Measurements from ENCODE around the gene CTTNBP2NL. TPM values are rescaled to one million over a fixed set of nuclear protein-coding genes. Genes with fewer than 3 reads are reported as not detected.

The CTTNBP2NL gene
- total RNA-seq, 1 experiment from 2014 or later = 32.2 TPM

GRCh38 chr1:112357467-112357866 is 38.5 kb upstream of the CTTNBP2NL start:
- H3K9me3 ChIP-seq (ENCODE audit: insufficient read depth, low read depth) = no peaks in the 10 kb centered on the region
- TF ChIP-seq EZH2 (IDR thresholded peaks at IDR 0.05; ENCODE audit: low read depth) = no peak
- no peak overlapping the region for H3K4me3 ChIP-seq
- H3K36me3 ChIP-seq (ENCODE audit: low read depth) = no peaks in the 10 kb centered on the region
- peaks cover 84% of the 10 kb centered on the region for H3K27me3 ChIP-seq (ENCODE audit: insufficient read depth, low read depth)
- H3K27ac ChIP-seq = no peak overlapping the region
- ChIA-PET CTCF (no interaction called here), POLR2A (ENCODE audit: unreplicated experiment) (no interaction called here)
- no peak for DNase-seq
- H2AFZ ChIP-seq = no peak overlapping the region
- intact Hi-C loops (cut with micrococcal nuclease; ENCODE audit: unreplicated experiment) = no loop called here
- no peaks in the 10 kb centered on the region for H3K9me2 ChIP-seq (ENCODE audit: insufficient read depth)
- H3K4me1 ChIP-seq (replicated peaks; ENCODE audit: insufficient read depth) = no peaks in the 10 kb centered on the region
- H3K79me2 ChIP-seq (ENCODE audit: low read depth) = no peaks in the 10 kb centered on the region
- no peaks in the 10 kb centered on the region for H3F3A ChIP-seq (ENCODE audit: insufficient read depth, low read depth)
- no peak overlapping the region for H3K4me2 ChIP-seq
- no peaks in the 10 kb centered on the region for H4K20me1 ChIP-seq (ENCODE audit: insufficient read depth)
- no TSS peak for BruUV-seq (replicated peaks)

GRCh38 chr1:112358061-112358770 is 37.8 kb upstream of the CTTNBP2NL start:
- peaks cover 85% of the 10 kb centered on the region for H3K27me3 ChIP-seq (ENCODE audit: insufficient read depth, low read depth)
- H3K4me3 ChIP-seq = no peak overlapping the region
- ChIA-PET CTCF (no interaction called here), POLR2A (ENCODE audit: unreplicated experiment) (interaction anchor here (0.6 kb wide), 1 partner anchor 1445 kb away, joined by 4 read pairs; no protein-coding TSS in a partner anchor)
- BruUV-seq (replicated peaks) = no TSS peak
- no peak for DNase-seq
- no peak overlapping the region for H3K27ac ChIP-seq
- intact Hi-C loops (cut with micrococcal nuclease; ENCODE audit: unreplicated experiment) = no loop called here
- H3K4me1 ChIP-seq (replicated peaks; ENCODE audit: insufficient read depth) = no peaks in the 10 kb centered on the region
- H3K79me2 ChIP-seq (ENCODE audit: low read depth) = no peaks in the 10 kb centered on the region
- TF ChIP-seq EZH2 (IDR thresholded peaks at IDR 0.05; ENCODE audit: low read depth) (no peak), CTCF (conservative IDR thresholded peaks at IDR 0.05) (no peak)
- H4K20me1 ChIP-seq (ENCODE audit: insufficient read depth) = no peaks in the 10 kb centered on the region
- H3F3A ChIP-seq (ENCODE audit: insufficient read depth, low read depth) = no peaks in the 10 kb centered on the region
- H3K9me2 ChIP-seq (ENCODE audit: insufficient read depth) = no peaks in the 10 kb centered on the region
- H2AFZ ChIP-seq = no peak overlapping the region
- H3K36me3 ChIP-seq (ENCODE audit: low read depth) = no peaks in the 10 kb centered on the region
- H3K9me3 ChIP-seq (ENCODE audit: insufficient read depth, low read depth) = no peaks in the 10 kb centered on the region
- no peak overlapping the region for H3K4me2 ChIP-seq

GRCh38 chr1:112358798-112359408 is 37.1 kb upstream of the CTTNBP2NL start:
- Histone ChIP-seq H3K4me2 (no peak overlapping the region), H3K9me3 (ENCODE audit: insufficient read depth, low read depth) (no peaks in the 10 kb centered on the region), H3K4me3 (no peak overlapping the region), H3F3A (ENCODE audit: insufficient read depth, low read depth) (no peaks in the 10 kb centered on the region), H3K9me2 (ENCODE audit: insufficient read depth) (no peaks in the 10 kb centered on the region), H3K79me2 (ENCODE audit: low read depth) (no peaks in the 10 kb centered on the region), H3K27me3 (ENCODE audit: insufficient read depth, low read depth) (peaks cover 80% of the 10 kb centered on the region), H4K20me1 (ENCODE audit: insufficient read depth) (no peaks in the 10 kb centered on the region), H3K4me1 (replicated peaks; ENCODE audit: insufficient read depth) (no peaks in the 10 kb centered on the region), H2AFZ (no peak overlapping the region), H3K36me3 (ENCODE audit: low read depth) (no peaks in the 10 kb centered on the region), H3K27ac (no peak overlapping the region)
- no peak for TF ChIP-seq EZH2 (IDR thresholded peaks at IDR 0.05; ENCODE audit: low read depth)
- TF ChIP-seq CTCF (conservative IDR thresholded peaks at IDR 0.05) = peak; percentile 85
- ChIA-PET POLR2A (ENCODE audit: unreplicated experiment) (no interaction called here), CTCF (no interaction called here)
- peak; percentile 18 to 33 for DNase-seq
- BruUV-seq (replicated peaks) = no TSS peak
- intact Hi-C loops (cut with micrococcal nuclease; ENCODE audit: unreplicated experiment) = no loop called here

All from PC-9 (cell line).